Neutrophil (primary cell): ENCODE measurements around the gene GARS1.
"Not testable (repeated sequence)": the region's sequence is repeated elsewhere in the genome, so short reads cannot be mapped to it uniquely, and the experiment has no call there.

ENCODE experiments used
- H3K27ac ChIP-seq: fragments of 200-600 bp; sonication (generic); 2 replicates; pipeline ENCODE4 v1.5.1; 2016; ENCODE audit warnings: mild to moderate bottlenecking, moderate library complexity
- H3K27me3 ChIP-seq: fragments of 200-600 bp; sonication (generic); 2 replicates; pipeline ENCODE4 v1.6.0; 2016; ENCODE audit warnings: mild to moderate bottlenecking
- H3K36me3 ChIP-seq: fragments of 200-600 bp; sonication (generic); 2 replicates; pipeline ENCODE4 v1.5.1; 2017
- H3K4me1 ChIP-seq, 2 experiments: fragments of 200-600 bp in 1 of 2; sonication (generic) in 1 of 2; 1 replicate in 1 of 2; 2 replicates in 1 of 2; pipeline versions ENCODE4 v1.5.1 to v1.6.1; 2013 to 2016; ENCODE audit warnings: low read depth in 1 of 2, low read length in 1 of 2, mild to moderate bottlenecking in 1 of 2, moderate library complexity in 1 of 2; ENCODE audit not compliant: control insufficient read depth in 1 of 2, insufficient read depth in 1 of 2
- H3K4me3 ChIP-seq, 2 experiments: fragments of 200-600 bp in 1 of 2; sonication (generic) in 1 of 2; 1 replicate in 1 of 2; 2 replicates in 1 of 2; pipeline ENCODE4 v1.5.1; 2013 to 2016; ENCODE audit warnings: low read depth in 1 of 2, low read length in 1 of 2, mild to moderate bottlenecking in 1 of 2, moderate library complexity in 1 of 2
- H3K9me3 ChIP-seq: fragments of 200-600 bp; sonication (generic); 2 replicates; pipeline ENCODE4 v1.5.1; 2016
- CTCF ChIP-seq: fragments of 200-600 bp; sonication (generic); IDR thresholded peaks from 2 replicates; pipeline ENCODE4 v1.5.1; 2016; ENCODE audit warnings: antibody characterized with exemption

Gene GARS1

DNA sequence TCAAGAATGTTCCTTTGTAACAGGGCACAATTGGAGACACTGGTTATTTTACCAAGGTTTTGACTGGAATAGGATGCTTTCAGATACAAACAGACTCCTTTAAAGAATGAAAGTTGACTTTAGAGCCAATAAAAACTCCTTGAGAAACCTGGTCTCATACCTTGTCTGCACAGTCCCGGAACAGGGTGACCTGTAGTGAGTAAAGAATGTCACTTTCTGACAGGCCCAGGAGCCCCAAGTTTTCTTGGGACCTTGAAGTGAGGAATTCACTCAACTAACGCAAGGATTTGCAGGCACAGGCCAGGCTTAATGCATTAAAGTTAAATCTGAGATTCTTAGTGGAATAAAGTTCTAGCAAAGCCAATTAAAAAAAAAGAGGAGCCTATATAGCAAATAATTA is 11.5 kb upstream of the GARS1 start:
- no peak for TF ChIP-seq CTCF
- no peaks in the 10 kb centered on the region for H3K9me3 ChIP-seq
- H3K4me3 ChIP-seq, result no peak overlapping the region
- H3K27me3 ChIP-seq, result no peaks in the 10 kb centered on the region
- peaks cover 70% of the 10 kb centered on the region for H3K36me3 ChIP-seq
- H3K27ac ChIP-seq, result no peak overlapping the region
- peaks cover 0 to 5% of the 10 kb centered on the region in 2 experiments for H3K4me1 ChIP-seq

GRCh38 chr7:30584415-30584814 is 10.3 kb upstream of the GARS1 start:
- peaks cover 58% of the 10 kb centered on the region for H3K36me3 ChIP-seq
- no peak for TF ChIP-seq CTCF
- H3K27ac ChIP-seq, result no peak overlapping the region
- H3K9me3 ChIP-seq, result no peaks in the 10 kb centered on the region
- no peaks in the 10 kb centered on the region for H3K27me3 ChIP-seq
- no peak overlapping the region for H3K4me3 ChIP-seq
- peaks cover 0 to 5% of the 10 kb centered on the region in 2 experiments for H3K4me1 ChIP-seq

- Histone ChIP-seq H3K9me3 (no peaks in the 10 kb centered on the region), H3K4me3 (no peak overlapping the region), H3K27me3 (no peaks in the 10 kb centered on the region), H3K4me1 (peaks cover 0 to 5% of the 10 kb centered on the region in 2 experiments), H3K36me3 (peaks cover 53% of the 10 kb centered on the region), H3K27ac (no peak overlapping the region)
- TF ChIP-seq CTCF, result no peak
These were observed 9.7 kb upstream of the GARS1 start for GRCh38 chr7:30584965-30585364.

DNA sequence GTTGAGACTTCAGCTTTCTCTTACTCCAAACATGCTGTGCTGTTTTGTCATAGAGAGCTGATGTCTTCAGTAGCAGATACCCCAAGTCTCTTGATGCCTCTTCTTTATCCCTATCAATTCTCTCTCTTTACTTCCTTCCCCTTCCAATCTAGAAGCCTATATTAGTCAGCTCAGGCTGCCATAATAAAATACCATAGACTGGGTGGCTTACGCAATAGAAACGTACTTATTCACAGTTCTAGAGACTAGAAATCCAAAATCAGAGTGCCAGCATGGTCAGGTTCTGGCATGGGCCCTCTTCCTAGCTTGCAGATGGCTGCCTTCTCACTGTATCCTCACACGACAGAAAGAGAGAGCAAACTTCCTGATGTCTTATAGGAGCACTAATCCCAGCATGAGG is 9.0 kb upstream of the GARS1 start:
- H3K4me1 ChIP-seq, result peaks cover 0 to 5% of the 10 kb centered on the region in 2 experiments
- no peaks in the 10 kb centered on the region for H3K27me3 ChIP-seq
- no peak overlapping the region for H3K27ac ChIP-seq
- H3K4me3 ChIP-seq, result no peak overlapping the region
- H3K36me3 ChIP-seq, result peaks cover 49% of the 10 kb centered on the region
- no peak for TF ChIP-seq CTCF
- H3K9me3 ChIP-seq, result no peaks in the 10 kb centered on the region

GRCh38 chr7:30587547-30587946 is 7.1 kb upstream of the GARS1 start:
- H3K36me3 ChIP-seq, result peaks cover 30% of the 10 kb centered on the region
- H3K4me1 ChIP-seq, H3K27ac ChIP-seq, H3K9me3 ChIP-seq, H3K4me3 ChIP-seq, H3K27me3 ChIP-seq: not testable (repeated sequence)

GRCh38 chr7:30589111-30589510 is 5.6 kb upstream of the GARS1 start:
- TF ChIP-seq CTCF, result no peak
- Histone ChIP-seq H3K4me1 (peaks cover 7 to 12% of the 10 kb centered on the region in 2 experiments), H3K9me3 (no peaks in the 10 kb centered on the region), H3K27ac (no peak overlapping the region), H3K36me3 (peaks cover 17% of the 10 kb centered on the region), H3K4me3 (no peak overlapping the region), H3K27me3 (no peaks in the 10 kb centered on the region)
